ENCODE measurements around the gene SGF29.

GRCh38 chr16:28589069-28589468 lies 35.3 kb downstream of the SGF29 start:
- no peak for TF ChIP-seq CTCF (conservative IDR thresholded peaks at IDR 0.05 in 1 of 2, IDR thresholded peaks at IDR 0.05 in 1 of 2; ENCODE audit: low read depth in 1 of 2, low read length in 2 of 2)
- no peak for TF ChIP-seq EZH2 (IDR thresholded peaks at IDR 0.05; ENCODE audit: low read length, missing control alignments)
